Measurements from ENCODE around the gene SPATA16.

DNA sequence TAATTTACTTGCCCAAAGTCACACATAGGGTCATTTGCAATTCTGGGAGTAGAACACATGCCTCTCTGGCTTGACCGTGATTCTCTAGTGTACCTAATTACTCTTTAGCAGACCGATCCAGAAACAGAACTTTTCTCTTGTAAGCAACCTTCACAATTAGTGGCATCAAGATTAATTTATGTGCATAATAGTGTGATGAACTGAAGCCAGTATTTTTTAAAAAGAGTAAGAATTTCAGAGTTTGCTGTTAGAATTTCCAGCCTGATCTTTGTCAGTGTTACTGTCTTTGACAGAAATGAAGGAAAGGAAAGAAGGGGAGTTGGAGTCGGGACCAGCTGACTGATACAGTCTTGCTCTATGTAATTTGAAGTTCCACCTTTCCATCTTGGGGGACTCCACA is 137.1 kb downstream of the SPATA16 start:
- TF ChIP-seq CTCF (IDR thresholded peaks at IDR 0.05) (no peak), POLR2A (IDR thresholded peaks at IDR 0.05) (no peak)

All from lower leg skin (tissue), 3 donors.